H1 (cell line): ENCODE results near the gene GPR176. TPM values are rescaled to one million over a fixed set of nuclear protein-coding genes. Genes with fewer than 3 reads are reported as not detected.
A peak's percentile ranks its signal among the peaks of the same experiment; 100 is the strongest.

ENCODE experiments used
- CTCF ChIA-PET: fragments of 300-600 bp; sonication (Branson Sonifier 250); formaldehyde crosslinking; loops from one replicate; lab custom pipeline; 2021; ENCODE audit not compliant: partially characterized antibody; lab: Charles Lee
- POLR2A ChIA-PET: fragments of 300-600 bp; sonication (Branson Sonifier 250); formaldehyde crosslinking; loops from one replicate; lab custom pipeline; 2021; ENCODE audit warnings: inconsistent platforms; ENCODE audit not compliant: partially characterized antibody; lab: Charles Lee
- DNase-seq, 2 experiments: peaks; one replicate each; pipeline versions ENCODE4 v3.0.0 to v3.0.0-alpha.2; 2010 to 2022; ENCODE audit warnings: low spot score in 2 of 2, low read depth in 1 of 2, mixed read lengths in 1 of 2
- FAIRE-seq: peaks from 2 replicates; lab custom pipeline; 2011; peaks lifted over from hg19 to GRCh38; lab: Jason Lieb, UNC
- H2AFZ ChIP-seq: 2 replicates; pipeline ENCODE4 v1.8.1; 2012; ENCODE audit warnings: low read length, inconsistent platforms
- H2AK5ac ChIP-seq: 2 replicates; pipeline ENCODE4 v1.6.1; 2013; ENCODE audit warnings: low read depth, low read length
- H2BK120ac ChIP-seq: replicated peaks from 2 replicates; pipeline ENCODE3; 2013; ENCODE audit warnings: low read depth, low read length, inconsistent platforms
- H2BK12ac ChIP-seq: 2 replicates; pipeline ENCODE4 v1.6.1; 2013; ENCODE audit warnings: low read depth, low read length
- H2BK15ac ChIP-seq: 2 replicates; pipeline ENCODE4 v1.6.1; 2013; ENCODE audit warnings: low read length
- H2BK20ac ChIP-seq: 2 replicates; pipeline ENCODE4 v1.6.1; 2013; ENCODE audit warnings: low read length
- H2BK5ac ChIP-seq: 2 replicates; pipeline ENCODE4 v1.6.1; 2013; ENCODE audit warnings: low read depth, low read length
- H3K14ac ChIP-seq: 2 replicates; pipeline ENCODE4 v1.6.1; 2013; ENCODE audit warnings: inconsistent platforms; ENCODE audit not compliant: insufficient read length
- H3K18ac ChIP-seq: 2 replicates; pipeline ENCODE4 v1.6.1; 2013; ENCODE audit warnings: low read length; ENCODE audit errors: extremely low read depth
- H3K23ac ChIP-seq: 2 replicates; pipeline ENCODE4 v1.6.1; 2013; ENCODE audit warnings: inconsistent platforms; ENCODE audit not compliant: insufficient read length
- H3K23me2 ChIP-seq: 2 replicates; pipeline ENCODE4 v1.6.1; 2013; ENCODE audit warnings: low read depth, low read length
- H3K27ac ChIP-seq: 2 replicates; pipeline ENCODE4 v1.6.1; 2011; ENCODE audit warnings: low read depth, low read length, inconsistent platforms
- H3K27me3 ChIP-seq, 4 experiments: replicated peaks in 1 of 4; 1 replicate in 1 of 4; 2 replicates in 3 of 4; pipeline versions ENCODE4 v1.6.1 to v1.8.1; 2011 to 2013; ENCODE audit warnings: low read length in 3 of 4, mild to moderate bottlenecking in 3 of 4, inconsistent platforms in 2 of 4, mixed read lengths in 2 of 4, moderate library complexity in 1 of 4; ENCODE audit not compliant: control insufficient read depth in 3 of 4, insufficient read depth in 3 of 4; ENCODE audit errors: extremely low read depth in 1 of 4
- H3K36me3 ChIP-seq, 4 experiments: 2 replicates each; pipeline versions ENCODE4 v1.6.1 to v1.8.1; 2011 to 2013; ENCODE audit warnings: mild to moderate bottlenecking in 4 of 4, low read length in 3 of 4, moderate library complexity in 2 of 4, control low read depth in 1 of 4, inconsistent platforms in 1 of 4; ENCODE audit not compliant: insufficient read depth in 4 of 4, control insufficient read depth in 2 of 4
- H3K4ac ChIP-seq: replicated peaks from 2 replicates; pipeline ENCODE3; 2013; ENCODE audit warnings: low read length, low read depth, mixed read lengths, inconsistent platforms; ENCODE audit not compliant: insufficient read length
- H3K4me1 ChIP-seq, 4 experiments: replicated peaks in 1 of 4; 1 replicate in 1 of 4; 2 replicates in 3 of 4; pipeline versions ENCODE4 v1.6.1 to v1.8.1; 2011 to 2013; ENCODE audit warnings: low read length in 3 of 4, inconsistent platforms in 2 of 4, mixed read lengths in 1 of 4; ENCODE audit not compliant: insufficient read depth in 4 of 4, control insufficient read depth in 3 of 4
- H3K4me2 ChIP-seq, 2 experiments: 2 replicates each; pipeline versions ENCODE4 v1.6.1 to v1.8.1; 2011 to 2013; ENCODE audit warnings: low read depth in 2 of 2, low read length in 2 of 2, control low read depth in 1 of 2, inconsistent platforms in 1 of 2, mild to moderate bottlenecking in 1 of 2; ENCODE audit not compliant: insufficient read depth in 1 of 2
- H3K4me3 ChIP-seq, 4 experiments: fragments of 200-600, 300-600 bp in 1 of 4; sonication (generic), shearing (Covaris generic), sonication (Bioruptor Twin) in 1 of 4; 2 replicates each; pipeline versions ENCODE4 v1.5.1 to v1.8.1; 2011 to 2016; ENCODE audit warnings: low read length in 4 of 4, low read depth in 3 of 4, control low read depth in 2 of 4, inconsistent platforms in 2 of 4, mild to moderate bottlenecking in 2 of 4, mixed read lengths in 1 of 4, moderate library complexity in 1 of 4; ENCODE audit not compliant: insufficient read depth in 2 of 4; ENCODE audit errors: extremely low read depth in 1 of 4
- H3K56ac ChIP-seq: replicated peaks from 2 replicates; pipeline ENCODE3; 2013; ENCODE audit warnings: low read depth, mild to moderate bottlenecking, mixed read lengths, low read length, inconsistent platforms; ENCODE audit not compliant: insufficient read length
- H3K79me1 ChIP-seq: 2 replicates; pipeline ENCODE4 v1.6.1; 2013; ENCODE audit warnings: low read depth, low read length, control low read depth
- H3K79me2 ChIP-seq, 2 experiments: 2 replicates each; pipeline versions ENCODE4 v1.6.1 to v1.8.1; 2012 to 2013; ENCODE audit warnings: low read length in 2 of 2, mild to moderate bottlenecking in 2 of 2, inconsistent platforms in 1 of 2; ENCODE audit not compliant: insufficient read depth in 2 of 2, control insufficient read depth in 1 of 2
- H3K9ac ChIP-seq, 4 experiments: replicated peaks in 1 of 4; 1 replicate in 1 of 4; 2 replicates in 3 of 4; pipeline versions ENCODE4 v1.6.1 to v1.8.1; 2011 to 2013; ENCODE audit warnings: low read depth in 3 of 4, low read length in 3 of 4, control low read depth in 2 of 4, mild to moderate bottlenecking in 2 of 4, moderate library complexity in 2 of 4, inconsistent platforms in 1 of 4; ENCODE audit errors: extremely low read depth in 1 of 4
- H3K9me3 ChIP-seq, 2 experiments: 2 replicates each; pipeline versions ENCODE4 v1.6.1 to v1.8.1; 2012 to 2013; ENCODE audit warnings: mild to moderate bottlenecking in 2 of 2, moderate library complexity in 2 of 2, control low read depth in 1 of 2, inconsistent platforms in 1 of 2, low read depth in 1 of 2, low read length in 1 of 2, mixed read lengths in 1 of 2; ENCODE audit not compliant: insufficient read depth in 2 of 2
- H4K20me1 ChIP-seq, 2 experiments: replicated peaks in 1 of 2; 2 replicates each; pipeline versions ENCODE3 to v1.8.1; 2011 to 2013; ENCODE audit warnings: inconsistent platforms in 2 of 2, low read length in 2 of 2, mild to moderate bottlenecking in 1 of 2; ENCODE audit not compliant: insufficient read depth in 2 of 2, control insufficient read depth in 1 of 2
- H4K5ac ChIP-seq: 2 replicates; pipeline ENCODE4 v1.6.1; 2013; ENCODE audit warnings: low read length, low read depth, mixed read lengths, inconsistent platforms; ENCODE audit not compliant: insufficient read length
- H4K8ac ChIP-seq: 2 replicates; pipeline ENCODE4 v1.8.0; 2013; ENCODE audit warnings: mild to moderate bottlenecking, moderate library complexity, low read length, inconsistent platforms; ENCODE audit not compliant: insufficient read depth; ENCODE audit errors: extremely low read depth
- H4K91ac ChIP-seq: replicated peaks from 2 replicates; pipeline ENCODE3; 2013; ENCODE audit warnings: low read length, mixed read lengths, inconsistent platforms; ENCODE audit not compliant: insufficient read length
- BACH1 ChIP-seq: IDR thresholded peaks from 2 replicates; pipeline ENCODE4 v1.6.1; 2012; ENCODE audit warnings: low read length, improper control_type of control experiment
- BCL11A ChIP-seq, 2 experiments: IDR thresholded peaks; one replicate each; pipeline ENCODE4 v1.6.1; 2011; ENCODE audit warnings: low read depth in 2 of 2, low read length in 2 of 2, mild to moderate bottlenecking in 2 of 2
- GTF2F1 ChIP-seq: IDR thresholded peaks from 2 replicates; pipeline ENCODE4 v1.6.1; 2012; ENCODE audit warnings: low read depth, low read length, improper control_type of control experiment, borderline replicate concordance
- KDM1A ChIP-seq: fragments of 200-600, 300-600 bp; sonication (generic); IDR thresholded peaks from 2 replicates; pipeline ENCODE4 v1.7.1; 2016; ENCODE audit warnings: mild to moderate bottlenecking, low read length, borderline replicate concordance
- MAFK ChIP-seq: IDR thresholded peaks from 2 replicates; pipeline ENCODE4 v1.6.1; 2012; ENCODE audit warnings: low read depth, mild to moderate bottlenecking, improper control_type of control experiment, low read length
- RFX5 ChIP-seq: IDR thresholded peaks from 2 replicates; pipeline ENCODE4 v1.6.1; 2011; ENCODE audit warnings: low read depth, low read length, improper control_type of control experiment, borderline replicate concordance
- RXRA ChIP-seq: IDR thresholded peaks from 2 replicates; pipeline ENCODE4 v1.6.1; 2011; ENCODE audit warnings: low read depth, mild to moderate bottlenecking, low read length, moderate library complexity; ENCODE audit not compliant: insufficient read depth
- SP4 ChIP-seq: IDR thresholded peaks from 2 replicates; pipeline ENCODE4 v1.6.1; 2012; ENCODE audit warnings: low read length, inconsistent platforms
- TBP ChIP-seq: IDR thresholded peaks from 2 replicates; pipeline ENCODE4 v1.6.1; 2011; ENCODE audit warnings: low read depth, low read length, improper control_type of control experiment
- WGBS, 2 experiments: shearing (Covaris generic) in 1 of 2; methylation state at CpG; one replicate each; pipeline versions ENCODE4 v1.1.6 to v1.1.7; 2013 to 2015; ENCODE audit warnings: low lambda C conversion rate in 2 of 2, mixed read lengths in 2 of 2, inconsistent platforms in 1 of 2, low coverage in 1 of 2, missing lambda C conversion rate in 1 of 2; ENCODE audit not compliant: insufficient replicate concordance in 2 of 2, insufficient coverage in 1 of 2, insufficient read length in 1 of 2; ENCODE audit errors: extremely low coverage in 1 of 2, missing lambda C conversion rate in 1 of 2; 5-methylcytosine and 5-hydroxymethylcytosine counted together
- polyA plus RNA-seq, 7 experiments: library from polyadenylated mRNA; depleted of rRNA in 3 of 7; stranded (reverse) in 5 of 7; unstranded in 2 of 7; fragments of >200 nt in 5 of 7; fragments of 200-250 nt in 2 of 7; gene quantifications; 1 replicate in 5 of 7; 2 replicates in 1 of 7; 4 replicates in 1 of 7; pipeline versions ENCODE4 v1.2.1 to v1.2.3, GENCODE V29; 2011 to 2013; ENCODE audit warnings: missing spikeins in 2 of 7, mixed read lengths in 2 of 7
- total RNA-seq: library from RNA; stranded (reverse); fragmentation: NEBNext Ultra II Directional; extraction: Animal tissue kit (Norgen Biotek cat#: 25700); gene quantifications from 2 replicates; pipeline ENCODE4 v1.2.1, GENCODE V29; 2021
- TF ChIP-seq, protein P1 (sequence below), 3 experiments: IDR thresholded peaks; 1 replicate in 2 of 3; 2 replicates in 1 of 3; pipeline versions ENCODE4 v1.5.1 to v1.6.1; 2011; ENCODE audit warnings: low read length in 3 of 3, mild to moderate bottlenecking in 3 of 3, inconsistent platforms in 2 of 3, low read depth in 1 of 3, moderate library complexity in 1 of 3; ENCODE audit not compliant: insufficient read depth in 1 of 3; ENCODE audit errors: control extremely low read depth in 1 of 3
- TF ChIP-seq, protein P2 (sequence below): IDR thresholded peaks from 2 replicates; pipeline ENCODE4 v1.6.1; 2012; ENCODE audit warnings: inconsistent platforms

The GPR176 gene
- total and polyA plus RNA-seq, 2 of the 8 experiments (the other 6 are each of a cell fraction or from before 2014, with no cell fraction given) = 190 to 281 TPM

DNA sequence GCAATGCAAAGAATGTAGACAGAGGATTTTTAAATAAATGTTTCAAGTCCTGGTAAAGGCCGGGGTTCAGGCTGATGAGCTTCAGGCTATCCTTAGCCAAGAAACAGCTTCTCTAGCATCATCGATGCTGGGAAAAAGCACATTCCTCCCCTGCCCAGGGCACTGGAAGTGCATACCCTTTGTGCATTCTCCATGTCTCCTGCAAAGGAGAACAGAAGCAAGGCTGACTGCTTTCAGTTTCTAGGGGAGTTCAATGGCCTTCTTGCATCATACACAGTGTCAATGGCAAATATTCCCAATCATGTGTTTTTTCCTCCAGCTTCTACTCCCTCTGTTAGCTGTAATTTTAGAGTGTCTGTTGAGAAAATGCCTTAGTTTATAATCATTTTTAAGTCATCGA lies 59.9 kb downstream of the GPR176 start:
- H3K4me3 ChIP-seq = no peak overlapping the region
- H3K4ac ChIP-seq = no peak overlapping the region
- H2BK5ac ChIP-seq = no peak overlapping the region
- peak; percentile 19 for FAIRE-seq
- CTCF ChIA-PET = interaction anchor here (6.8 kb wide), 1 partner anchor 15 kb away, joined by 34 read pairs; no protein-coding TSS in a partner anchor
- peaks cover 0 to 12% (median 4%) of the 10 kb centered on the region in 4 experiments; a peak in 4 of 7 replicates for H3K4me1 ChIP-seq
- H2BK12ac ChIP-seq = no peak overlapping the region; the same call in 1 of the 2 replicates
- peaks cover 5% of the 10 kb centered on the region for H3K79me1 ChIP-seq
- H3K36me3 ChIP-seq = peaks cover 0 to 4% (median 0%) of the 10 kb centered on the region in 4 experiments; a peak in 2 of 8 replicates
- POLR2A ChIA-PET = interaction anchor here (0.6 to 1.8 kb wide), 3 partner anchors 9 to 65 kb away, joined by 3 to 5 read pairs (median 4); no protein-coding TSS in a partner anchor
- no peak overlapping the region for H4K91ac ChIP-seq
- no peaks in the 10 kb centered on the region for H3K27me3 ChIP-seq
- H3K79me2 ChIP-seq = peaks cover 3 to 94% of the 10 kb centered on the region in 2 experiments; a peak in 3 of 4 replicates
- no peak overlapping the region for H4K8ac ChIP-seq
- no peak overlapping the region for H4K5ac ChIP-seq
- H3K18ac ChIP-seq = 0 out of 2 replicates have a peak overlapping the region, but pooled peaks have one; percentile 10
- H2AK5ac ChIP-seq = no peak overlapping the region
- no peak overlapping the region for H3K14ac ChIP-seq
- no peak overlapping the region for H3K4me2 ChIP-seq
- no peaks in the 10 kb centered on the region for H3K23me2 ChIP-seq
- DNase-seq = no peak
- H3K27ac ChIP-seq = no peak overlapping the region
- 93% methylated on average over 3 of the region's 3 CpGs; no CpG with 5 or more reads in 1 of the 2 experiments for WGBS, 2 experiments
- no peak overlapping the region for H3K9ac ChIP-seq
- H2BK20ac ChIP-seq = no peak overlapping the region
- no peak overlapping the region for H3K23ac ChIP-seq
- H2BK120ac ChIP-seq = no peak overlapping the region
- no peak overlapping the region for H2BK15ac ChIP-seq
- no peak overlapping the region for H2AFZ ChIP-seq
- no peak overlapping the region for H3K56ac ChIP-seq
- peaks cover 2 to 3% of the 10 kb centered on the region in 2 experiments for H4K20me1 ChIP-seq
- H3K9me3 ChIP-seq = no peaks in the 10 kb centered on the region
- TF ChIP-seq, protein P1, sequence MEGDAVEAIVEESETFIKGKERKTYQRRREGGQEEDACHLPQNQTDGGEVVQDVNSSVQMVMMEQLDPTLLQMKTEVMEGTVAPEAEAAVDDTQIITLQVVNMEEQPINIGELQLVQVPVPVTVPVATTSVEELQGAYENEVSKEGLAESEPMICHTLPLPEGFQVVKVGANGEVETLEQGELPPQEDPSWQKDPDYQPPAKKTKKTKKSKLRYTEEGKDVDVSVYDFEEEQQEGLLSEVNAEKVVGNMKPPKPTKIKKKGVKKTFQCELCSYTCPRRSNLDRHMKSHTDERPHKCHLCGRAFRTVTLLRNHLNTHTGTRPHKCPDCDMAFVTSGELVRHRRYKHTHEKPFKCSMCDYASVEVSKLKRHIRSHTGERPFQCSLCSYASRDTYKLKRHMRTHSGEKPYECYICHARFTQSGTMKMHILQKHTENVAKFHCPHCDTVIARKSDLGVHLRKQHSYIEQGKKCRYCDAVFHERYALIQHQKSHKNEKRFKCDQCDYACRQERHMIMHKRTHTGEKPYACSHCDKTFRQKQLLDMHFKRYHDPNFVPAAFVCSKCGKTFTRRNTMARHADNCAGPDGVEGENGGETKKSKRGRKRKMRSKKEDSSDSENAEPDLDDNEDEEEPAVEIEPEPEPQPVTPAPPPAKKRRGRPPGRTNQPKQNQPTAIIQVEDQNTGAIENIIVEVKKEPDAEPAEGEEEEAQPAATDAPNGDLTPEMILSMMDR (IDR thresholded peaks at IDR 0.05; ENCODE audit: control extremely low read depth in 1 of 3, insufficient read depth in 1 of 3, low read depth in 1 of 3, low read length in 3 of 3) = no peak
- TF ChIP-seq, protein P2, sequence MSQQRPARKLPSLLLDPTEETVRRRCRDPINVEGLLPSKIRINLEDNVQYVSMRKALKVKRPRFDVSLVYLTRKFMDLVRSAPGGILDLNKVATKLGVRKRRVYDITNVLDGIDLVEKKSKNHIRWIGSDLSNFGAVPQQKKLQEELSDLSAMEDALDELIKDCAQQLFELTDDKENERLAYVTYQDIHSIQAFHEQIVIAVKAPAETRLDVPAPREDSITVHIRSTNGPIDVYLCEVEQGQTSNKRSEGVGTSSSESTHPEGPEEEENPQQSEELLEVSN = no peak
- TF ChIP-seq MAFK (no peak), TBP (no peak), KDM1A (no peak), SP4 (no peak), GTF2F1 (no peak), RXRA (no peak), BCL11A (IDR thresholded peaks at IDR 0.05; ENCODE audit: low read depth in 2 of 2, low read length in 2 of 2) (no peak), RFX5 (no peak), BACH1 (no peak)
